ENCODE results near the gene MX2.

The MX2 gene

DNA sequence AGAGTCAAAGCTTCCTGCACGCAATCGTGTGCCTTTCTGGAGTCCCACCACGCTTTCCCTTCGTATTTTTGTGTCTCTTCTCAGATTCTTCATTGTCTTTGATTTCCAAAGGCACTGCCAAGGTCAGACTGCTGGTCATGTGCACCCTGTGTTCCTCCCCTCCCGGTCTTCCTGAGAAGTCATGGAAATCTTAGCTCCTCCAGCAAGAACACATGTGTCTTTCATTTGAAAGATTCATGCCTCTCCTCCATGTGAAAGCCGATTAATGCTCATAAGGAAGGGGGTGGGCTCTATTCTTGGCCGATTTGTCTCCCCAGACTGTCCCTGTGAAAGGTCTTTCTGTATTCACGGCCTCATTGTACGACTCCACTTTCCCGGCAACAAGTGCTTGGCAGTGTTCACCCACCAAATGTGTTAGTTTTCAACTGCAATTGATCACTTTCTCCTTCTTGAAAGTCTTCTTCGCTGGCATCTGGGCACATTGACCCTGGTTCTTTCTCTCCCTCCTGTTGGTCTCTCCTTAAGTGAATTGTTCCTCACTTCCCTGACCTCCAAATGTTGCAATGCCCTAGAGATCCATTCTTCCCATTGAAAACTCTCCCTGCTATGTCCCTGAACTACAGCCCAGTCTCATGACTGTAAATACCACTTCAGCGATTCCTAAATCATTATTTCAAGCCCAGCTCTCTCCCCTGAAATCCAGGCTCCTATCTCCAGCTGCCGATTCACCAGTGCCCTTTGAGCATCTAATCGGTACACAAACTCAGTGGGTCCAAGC is 25.4 kb downstream of the MX2 start:
- no peaks in the 10 kb centered on the region for H3K9me3 ChIP-seq (ENCODE audit: severe bottlenecking)
- TF ChIP-seq CTCF (IDR thresholded peaks at IDR 0.05; ENCODE audit: poor library complexity, severe bottlenecking) = no peak
- H3K27me3 ChIP-seq (ENCODE audit: insufficient read depth, poor library complexity, severe bottlenecking) = no peaks in the 10 kb centered on the region
- no peaks in the 10 kb centered on the region for H3K36me3 ChIP-seq (ENCODE audit: low read depth)
- H3K4me3 ChIP-seq (ENCODE audit: severe bottlenecking) = no peak overlapping the region
- no peak for ATAC-seq (ENCODE audit: low read depth)
- no peaks in the 10 kb centered on the region for H3K4me1 ChIP-seq (ENCODE audit: insufficient read depth, poor library complexity, severe bottlenecking)
- H3K27ac ChIP-seq (ENCODE audit: poor library complexity, severe bottlenecking) = no peak overlapping the region
- no peak for DNase-seq (ENCODE audit: low spot score)

DNA sequence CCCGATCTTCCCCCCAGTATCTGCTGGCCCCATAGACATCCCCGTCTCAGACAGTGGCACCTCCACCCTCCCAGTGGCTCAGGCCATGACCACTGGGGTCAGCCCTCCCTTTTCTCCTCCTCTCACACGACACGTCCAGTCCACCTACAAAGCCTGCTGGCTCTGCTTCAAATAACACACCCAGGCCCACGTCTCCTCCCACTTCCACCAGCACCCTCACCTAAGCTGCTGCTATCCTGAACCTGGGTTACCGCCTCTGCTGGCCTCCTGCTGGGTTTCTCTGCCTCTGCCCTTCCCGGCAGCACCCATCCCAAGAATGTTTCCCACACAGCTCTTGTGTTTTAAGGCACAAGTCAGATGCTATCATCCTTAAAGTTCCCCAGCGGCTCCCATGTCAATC is 26.0 kb downstream of the MX2 start:
- H3K9me3 ChIP-seq (ENCODE audit: severe bottlenecking) = no peaks in the 10 kb centered on the region

DNA sequence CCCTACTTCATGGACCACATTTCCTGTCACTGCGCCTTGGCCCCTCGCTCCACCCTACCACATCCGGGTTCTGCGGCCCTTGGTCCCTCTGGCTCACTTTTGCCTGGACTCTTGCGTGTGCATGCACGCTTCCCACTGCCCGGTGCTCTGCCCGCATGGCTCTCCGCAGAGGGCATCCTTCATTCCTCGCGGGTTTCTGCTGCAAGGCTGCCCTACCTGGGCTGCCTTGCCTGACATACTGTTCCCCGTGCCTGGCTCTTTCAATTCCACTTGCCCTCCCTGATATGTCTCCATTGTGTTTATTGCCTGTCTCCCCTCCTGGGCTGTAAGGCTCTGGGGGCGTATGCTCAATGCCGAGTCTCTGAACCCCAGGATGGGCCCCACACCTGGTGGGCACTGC is 26.4 kb downstream of the MX2 start:
- no peaks in the 10 kb centered on the region for H3K4me1 ChIP-seq (ENCODE audit: insufficient read depth, poor library complexity, severe bottlenecking)
- no peak for TF ChIP-seq CTCF (IDR thresholded peaks at IDR 0.05; ENCODE audit: poor library complexity, severe bottlenecking)
- DNase-seq (ENCODE audit: low spot score) (no peak), ATAC-seq (ENCODE audit: low read depth) (no peak)
- H3K9me3 ChIP-seq (ENCODE audit: severe bottlenecking) = no peaks in the 10 kb centered on the region
- no peaks in the 10 kb centered on the region for H3K36me3 ChIP-seq (ENCODE audit: low read depth)
- H3K27me3 ChIP-seq (ENCODE audit: insufficient read depth, poor library complexity, severe bottlenecking) = no peaks in the 10 kb centered on the region
- H3K27ac ChIP-seq (ENCODE audit: poor library complexity, severe bottlenecking) = no peak overlapping the region
- H3K4me3 ChIP-seq (ENCODE audit: severe bottlenecking) = no peak overlapping the region

More for the DNA sequence above, 26.0 kb downstream of the MX2 start:
- H3K27me3 ChIP-seq (ENCODE audit: insufficient read depth, poor library complexity, severe bottlenecking) = no peaks in the 10 kb centered on the region
- H3K27ac ChIP-seq (ENCODE audit: poor library complexity, severe bottlenecking) = no peak overlapping the region
- no peak overlapping the region for H3K4me3 ChIP-seq (ENCODE audit: severe bottlenecking)
- no peak for TF ChIP-seq CTCF (IDR thresholded peaks at IDR 0.05; ENCODE audit: poor library complexity, severe bottlenecking)
- no peaks in the 10 kb centered on the region for H3K4me1 ChIP-seq (ENCODE audit: insufficient read depth, poor library complexity, severe bottlenecking)
- no peaks in the 10 kb centered on the region for H3K36me3 ChIP-seq (ENCODE audit: low read depth)
- DNase-seq (ENCODE audit: low spot score) (no peak), ATAC-seq (ENCODE audit: low read depth) (no peak)

- H3K36me3 ChIP-seq (ENCODE audit: low read depth) = no peaks in the 10 kb centered on the region
These were observed 28.3 kb downstream of the MX2 start for GRCh38 chr21:41390043-41390639.

More at GRCh38 chr21:41390043-41390639, 28.3 kb downstream of the MX2 start:
- Histone ChIP-seq H3K27me3 (ENCODE audit: insufficient read depth, poor library complexity, severe bottlenecking) (no peaks in the 10 kb centered on the region), H3K4me3 (ENCODE audit: severe bottlenecking) (no peak overlapping the region), H3K4me1 (ENCODE audit: insufficient read depth, poor library complexity, severe bottlenecking) (no peaks in the 10 kb centered on the region), H3K27ac (ENCODE audit: poor library complexity, severe bottlenecking) (no peak overlapping the region), H3K9me3 (ENCODE audit: severe bottlenecking) (no peaks in the 10 kb centered on the region)
- DNase-seq (ENCODE audit: low spot score) (no peak), ATAC-seq (ENCODE audit: low read depth) (no peak)
- TF ChIP-seq CTCF (IDR thresholded peaks at IDR 0.05; ENCODE audit: poor library complexity, severe bottlenecking) = no peak
